Endothelial cell of umbilical vein (primary cell): ENCODE data around the gene TSPEAR. TPM values are rescaled to one million over a fixed set of nuclear protein-coding genes. Genes with fewer than 3 reads are reported as not detected.

Experiments used
- BruUV-seq: library from RNA; stranded (reverse); fragments of 400-500 nt; replicated peaks from 2 replicates; lab custom pipeline; 2021; lab: Mats Ljungman, UMichigan
- CTCF ChIA-PET: fragments of 300-600, 350-600 bp; sonication (Branson Sonifier 250); formaldehyde crosslinking; loops from one replicate; lab custom pipeline; 2021; ENCODE audit warnings: antibody characterized with exemption, inconsistent platforms; lab: Charles Lee
- POLR2A ChIA-PET: fragments of 300-600, 350-600 bp; sonication (Branson Sonifier 250); formaldehyde crosslinking; loops from one replicate; lab custom pipeline; 2021; ENCODE audit warnings: antibody characterized with exemption, inconsistent platforms; lab: Charles Lee
- DNase-seq: peaks from one replicate; pipeline ENCODE4 v3.0.0-alpha.2; 2011; ENCODE audit warnings: low read depth, low spot score
- FAIRE-seq: peaks from 2 replicates; lab custom pipeline; 2011; peaks lifted over from hg19 to GRCh38; lab: Jason Lieb, UNC
- H2AFZ ChIP-seq: 2 replicates; pipeline ENCODE4 v1.6.0; 2012; ENCODE audit warnings: low read depth, low read length, control low read depth, inconsistent platforms
- H3K27ac ChIP-seq: 2 replicates; pipeline ENCODE4 v1.5.1; 2011; ENCODE audit warnings: low read depth, mild to moderate bottlenecking, control low read depth, low read length, moderate library complexity; ENCODE audit not compliant: insufficient read depth
- H3K27me3 ChIP-seq, 2 experiments: 2 replicates each; pipeline versions ENCODE4 v1.6.0 to v1.6.1; 2011; ENCODE audit warnings: low read length in 2 of 2, mixed read lengths in 1 of 2; ENCODE audit not compliant: control insufficient read depth in 2 of 2, insufficient read depth in 2 of 2
- H3K36me3 ChIP-seq, 2 experiments: 2 replicates in 1 of 2; 3 replicates in 1 of 2; pipeline ENCODE4 v1.5.1; 2011; ENCODE audit warnings: low read length in 2 of 2, mild to moderate bottlenecking in 1 of 2, moderate library complexity in 1 of 2; ENCODE audit not compliant: control insufficient read depth in 2 of 2, insufficient read depth in 2 of 2; ENCODE audit errors: extremely low read depth in 1 of 2
- H3K4me1 ChIP-seq: 3 replicates; pipeline ENCODE4 v1.5.1; 2011; ENCODE audit warnings: mild to moderate bottlenecking, low read length; ENCODE audit not compliant: control insufficient read depth, insufficient read depth; ENCODE audit errors: extremely low read depth
- H3K4me2 ChIP-seq: 2 replicates; pipeline ENCODE4 v1.6.1; 2011; ENCODE audit warnings: low read length, control low read depth, mixed read lengths; ENCODE audit not compliant: insufficient read depth
- H3K4me3 ChIP-seq, 3 experiments: fragments of 200-600 bp in 1 of 3; sonication (generic), shearing (Covaris generic) in 1 of 3; replicated peaks in 1 of 3; 2 replicates each; pipeline ENCODE4 v1.5.1; 2011 to 2016; ENCODE audit warnings: control low read depth in 3 of 3, low read length in 3 of 3, mild to moderate bottlenecking in 2 of 3, inconsistent platforms in 1 of 3, low read depth in 1 of 3, moderate library complexity in 1 of 3; ENCODE audit not compliant: insufficient read depth in 1 of 3
- H3K79me2 ChIP-seq: 2 replicates; pipeline ENCODE4 v1.6.0; 2012; ENCODE audit warnings: low read length, inconsistent platforms; ENCODE audit not compliant: control insufficient read depth, insufficient read depth
- H3K9ac ChIP-seq: replicated peaks from 2 replicates; pipeline ENCODE3; 2011; ENCODE audit warnings: low read length, control low read depth; ENCODE audit not compliant: insufficient read depth; ENCODE audit errors: extremely low read depth
- H3K9me1 ChIP-seq: replicated peaks from 3 replicates; pipeline ENCODE4 v1.6.0; 2011; ENCODE audit warnings: mild to moderate bottlenecking, low read length; ENCODE audit not compliant: control insufficient read depth, insufficient read depth; ENCODE audit errors: extremely low read depth
- H3K9me3 ChIP-seq: replicated peaks from 2 replicates; pipeline ENCODE4 v1.5.1; 2012; ENCODE audit warnings: low read length, inconsistent platforms; ENCODE audit not compliant: control insufficient read depth, insufficient read depth
- H4K20me1 ChIP-seq: replicated peaks from 2 replicates; pipeline ENCODE3; 2011; ENCODE audit warnings: mild to moderate bottlenecking, low read length; ENCODE audit not compliant: control insufficient read depth, insufficient read depth; ENCODE audit errors: extremely low read depth
- EZH2 ChIP-seq: IDR thresholded peaks from 2 replicates; pipeline ENCODE4 v1.6.1; 2012; ENCODE audit warnings: borderline replicate concordance, low read depth, mild to moderate bottlenecking, moderate library complexity, low read length, inconsistent platforms; ENCODE audit not compliant: severe bottlenecking
- FOS ChIP-seq: IDR thresholded peaks from 2 replicates; pipeline ENCODE4 v1.6.1; 2011; ENCODE audit warnings: mild to moderate bottlenecking, low read length, moderate library complexity, borderline replicate concordance; ENCODE audit not compliant: insufficient read depth
- GATA2 ChIP-seq: IDR thresholded peaks from 2 replicates; pipeline ENCODE4 v1.7.0; 2011; ENCODE audit warnings: low read depth, mild to moderate bottlenecking, moderate library complexity, mixed read lengths, low read length; ENCODE audit not compliant: insufficient read length, insufficient read depth
- JUN ChIP-seq: IDR thresholded peaks from 2 replicates; pipeline ENCODE4 v1.6.1; 2011; ENCODE audit warnings: borderline replicate concordance, low read depth; ENCODE audit not compliant: insufficient read length, insufficient read depth
- MYC ChIP-seq: IDR thresholded peaks from one replicate; pipeline ENCODE4 v1.6.1; 2011; ENCODE audit warnings: mild to moderate bottlenecking, low read depth, low read length
- POLR2A ChIP-seq: IDR thresholded peaks from 2 replicates; pipeline ENCODE4 v1.6.1; 2012; ENCODE audit warnings: low read depth, mild to moderate bottlenecking, control low read depth, low read length
- POLR2AphosphoS5 ChIP-seq: IDR thresholded peaks from 2 replicates; pipeline ENCODE4 v1.6.1; 2012; ENCODE audit warnings: low read depth, mild to moderate bottlenecking, control low read depth, low read length, moderate library complexity; ENCODE audit not compliant: insufficient read depth
- dilution Hi-C: fragments of 300-500 bp; cut with MboI; formaldehyde crosslinking; loops from one replicate; pipeline ENCODE4 v1.15.0; 2019; ENCODE audit warnings: low sequenced_read_pairs; ENCODE audit not compliant: extremely low pct_ligation_motif_present
- intact Hi-C: fragments of 100-400 bp; cut with micrococcal nuclease; formaldehyde crosslinking; loops from one replicate; pipeline ENCODE4 v1.10.0; 2022
- polyA plus RNA-seq, 4 experiments: library from polyadenylated mRNA; depleted of rRNA in 3 of 4; stranded (reverse) in 3 of 4; unstranded in 1 of 4; fragments of >200 nt; gene quantifications; 2 replicates each; pipeline versions ENCODE4 v1.2.1 to v1.2.3, GENCODE V29; 2011 to 2012; ENCODE audit warnings: missing spikeins in 1 of 4
- total RNA-seq: library from RNA; stranded (reverse); gene quantifications from 2 replicates; pipeline ENCODE4 v1.2.3, GENCODE V29; 2021
- TF ChIP-seq, protein P1 (sequence below), 2 donors: IDR thresholded peaks; 1 replicate in 1 of 2; 2 replicates in 1 of 2; pipeline ENCODE4 v1.5.1; 2011; ENCODE audit warnings: low read length in 2 of 2, mild to moderate bottlenecking in 2 of 2, moderate library complexity in 2 of 2, control low read depth in 1 of 2, inconsistent platforms in 1 of 2, low read depth in 1 of 2; ENCODE audit not compliant: insufficient read depth in 1 of 2; ENCODE audit errors: extremely low read depth in 1 of 2
- TF ChIP-seq, protein P2 (sequence below): IDR thresholded peaks from 2 replicates; pipeline ENCODE4 v1.6.1; 2011; ENCODE audit not compliant: insufficient read depth, insufficient read length

TSPEAR gene
- total and polyA plus RNA-seq, 2 donors (not counting 3 experiments of a cell fraction or from before 2014, with no cell fraction given) = 0.01 TPM; not detected in 1

DNA sequence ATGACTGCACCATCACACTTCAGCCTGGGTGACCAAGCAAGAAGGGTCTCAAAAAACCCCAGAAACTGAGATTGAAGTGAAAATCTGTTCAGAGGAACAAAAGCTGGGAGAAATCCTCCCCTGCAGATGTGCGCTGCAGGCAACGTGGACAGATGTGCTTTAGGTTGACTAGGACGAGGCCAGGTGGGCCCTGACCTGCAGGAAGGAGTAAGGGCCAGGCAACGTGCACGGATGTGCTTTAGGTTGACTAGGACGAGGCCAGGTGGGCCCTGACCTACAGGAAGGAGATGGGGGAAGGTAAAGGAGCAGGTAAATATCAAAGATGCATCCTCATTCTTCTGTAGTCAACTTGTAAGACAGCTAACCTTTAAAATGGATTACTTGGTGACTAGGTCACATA lies 26.9 kb downstream of the TSPEAR start:
- ChIA-PET CTCF (interaction anchor here (1.3 to 2.2 kb wide), 3 partner anchors 10 to 109 kb away, joined by 3 to 5 read pairs (median 3); no protein-coding TSS in a partner anchor), POLR2A (no interaction called here)
- intact Hi-C loops = no loop called here
- Histone ChIP-seq H3K36me3 (no peaks in the 10 kb centered on the region), H3K79me2 (no peaks in the 10 kb centered on the region), H3K27me3 (peaks cover 5 to 7% of the 10 kb centered on the region in 2 experiments), H3K9me3 (no peaks in the 10 kb centered on the region), H3K27ac (no peak overlapping the region), H3K4me2 (no peak overlapping the region), H3K4me1 (no peaks in the 10 kb centered on the region), H4K20me1 (no peaks in the 10 kb centered on the region), H3K4me3 (no peak overlapping the region), H3K9me1 (no peaks in the 10 kb centered on the region), H2AFZ (no peak overlapping the region), H3K9ac (no peak overlapping the region)
- BruUV-seq = no TSS peak
- dilution Hi-C loops = no loop called here
- DNase-seq (no peak), FAIRE-seq (no peak)
- no peak for TF ChIP-seq EZH2
- no peak for TF ChIP-seq POLR2A
- TF ChIP-seq MYC = no peak
- no peak for TF ChIP-seq FOS
- no peak for TF ChIP-seq GATA2
- TF ChIP-seq, protein P1, sequence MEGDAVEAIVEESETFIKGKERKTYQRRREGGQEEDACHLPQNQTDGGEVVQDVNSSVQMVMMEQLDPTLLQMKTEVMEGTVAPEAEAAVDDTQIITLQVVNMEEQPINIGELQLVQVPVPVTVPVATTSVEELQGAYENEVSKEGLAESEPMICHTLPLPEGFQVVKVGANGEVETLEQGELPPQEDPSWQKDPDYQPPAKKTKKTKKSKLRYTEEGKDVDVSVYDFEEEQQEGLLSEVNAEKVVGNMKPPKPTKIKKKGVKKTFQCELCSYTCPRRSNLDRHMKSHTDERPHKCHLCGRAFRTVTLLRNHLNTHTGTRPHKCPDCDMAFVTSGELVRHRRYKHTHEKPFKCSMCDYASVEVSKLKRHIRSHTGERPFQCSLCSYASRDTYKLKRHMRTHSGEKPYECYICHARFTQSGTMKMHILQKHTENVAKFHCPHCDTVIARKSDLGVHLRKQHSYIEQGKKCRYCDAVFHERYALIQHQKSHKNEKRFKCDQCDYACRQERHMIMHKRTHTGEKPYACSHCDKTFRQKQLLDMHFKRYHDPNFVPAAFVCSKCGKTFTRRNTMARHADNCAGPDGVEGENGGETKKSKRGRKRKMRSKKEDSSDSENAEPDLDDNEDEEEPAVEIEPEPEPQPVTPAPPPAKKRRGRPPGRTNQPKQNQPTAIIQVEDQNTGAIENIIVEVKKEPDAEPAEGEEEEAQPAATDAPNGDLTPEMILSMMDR (IDR thresholded peaks at IDR 0.05; ENCODE audit: extremely low read depth in 1 of 2, insufficient read depth in 1 of 2, low read depth in 1 of 2, low read length in 2 of 2) = no peak
- TF ChIP-seq, protein P2, sequence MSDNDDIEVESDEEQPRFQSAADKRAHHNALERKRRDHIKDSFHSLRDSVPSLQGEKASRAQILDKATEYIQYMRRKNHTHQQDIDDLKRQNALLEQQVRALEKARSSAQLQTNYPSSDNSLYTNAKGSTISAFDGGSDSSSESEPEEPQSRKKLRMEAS = no peak
- no peak for TF ChIP-seq JUN
- TF ChIP-seq POLR2AphosphoS5 = no peak
